GM12878 (cell line): ENCODE results near the gene ARHGEF17. TPM values are rescaled to one million over a fixed set of nuclear protein-coding genes. Genes with fewer than 3 reads are reported as not detected.

Experiments used
- ATAC-seq: fragments of 200-7000 bp; cut with Tn5 transposase; 3 replicates; pipeline ENCODE4 v1.9.1; 2020; ENCODE audit warnings: mild to moderate bottlenecking, moderate library complexity
- BruUV-seq: library from RNA; stranded (reverse); fragments of 400-500 nt; replicated peaks from 2 replicates; lab custom pipeline; 2021; lab: Mats Ljungman, UMichigan
- CTCF ChIA-PET: fragments of 300-600 bp; sonication (Branson Sonifier 250); formaldehyde crosslinking; extraction: SDS; loops from one replicate; lab custom pipeline; 2021; ENCODE audit warnings: inconsistent platforms; lab: Yijun Ruan, JAX
- POLR2A ChIA-PET: fragments of 350-600 bp; formaldehyde crosslinking; extraction: SDS; loops from one replicate; lab custom pipeline; 2021; ENCODE audit warnings: inconsistent platforms; lab: Charles Lee
- RAD21 ChIA-PET: fragments of 300-600 bp; sonication (Branson Sonifier 250); formaldehyde crosslinking; loops from one replicate; lab custom pipeline; 2023; ENCODE audit warnings: antibody characterized with exemption; ENCODE audit not compliant: unreplicated experiment; lab: Charles Lee
- SMC1A ChIA-PET: fragments of 300-600 bp; sonication (Branson Sonifier 250); formaldehyde crosslinking; loops from one replicate; lab custom pipeline; 2023; ENCODE audit not compliant: unreplicated experiment, uncharacterized antibody; lab: Charles Lee
- DNase-seq: peaks from one replicate; pipeline ENCODE4 v3.0.0-alpha.2; 2011; ENCODE audit warnings: low read depth, low spot score
- FAIRE-seq: peaks from 3 replicates; lab custom pipeline; 2011; peaks lifted over from hg19 to GRCh38; lab: Jason Lieb, UNC
- H2AFZ ChIP-seq: 2 replicates; pipeline ENCODE4 v1.6.0; 2011; ENCODE audit warnings: low read depth, low read length, control low read depth; ENCODE audit not compliant: control insufficient read depth
- H3K27ac ChIP-seq: 2 replicates; pipeline ENCODE4 v1.5.1; 2011; ENCODE audit warnings: control low read depth; ENCODE audit not compliant: control insufficient read depth, insufficient read depth
- H3K27me3 ChIP-seq, 2 experiments: replicated peaks in 1 of 2; 2 replicates each; pipeline versions ENCODE4 v1.6.0 to v1.6.1; 2011; ENCODE audit warnings: low read length in 1 of 2; ENCODE audit not compliant: control insufficient read depth in 2 of 2, insufficient read depth in 2 of 2
- H3K36me3 ChIP-seq, 2 experiments: 2 replicates each; pipeline ENCODE4 v1.5.1; 2011; ENCODE audit warnings: low read length in 1 of 2; ENCODE audit not compliant: control insufficient read depth in 2 of 2, insufficient read depth in 2 of 2
- H3K4me1 ChIP-seq: 2 replicates; pipeline ENCODE4 v1.6.1; 2011; ENCODE audit warnings: mild to moderate bottlenecking, low read length, moderate library complexity, mixed read lengths; ENCODE audit not compliant: control insufficient read depth, insufficient read depth
- H3K4me2 ChIP-seq: 2 replicates; pipeline ENCODE4 v1.6.0; 2011; ENCODE audit warnings: control low read depth; ENCODE audit not compliant: control insufficient read depth, insufficient read depth
- H3K4me3 ChIP-seq: fragments of 200-600 bp; sonication (generic); 2 replicates; pipeline ENCODE4 v1.5.1; 2016
- H3K79me2 ChIP-seq: 2 replicates; pipeline ENCODE4 v1.6.0; 2011; ENCODE audit warnings: low read length; ENCODE audit not compliant: control insufficient read depth, insufficient read depth
- H3K9ac ChIP-seq: 2 replicates; pipeline ENCODE4 v1.8.0; 2011; ENCODE audit warnings: low read length, control low read depth, mixed read lengths; ENCODE audit not compliant: control insufficient read depth, insufficient read depth
- H3K9me3 ChIP-seq: replicated peaks from 3 replicates; pipeline ENCODE4 v1.5.1; 2011; ENCODE audit warnings: mild to moderate bottlenecking, low read length; ENCODE audit not compliant: control insufficient read depth, insufficient read depth
- H4K20me1 ChIP-seq: 2 replicates; pipeline ENCODE4 v1.6.0; 2011; ENCODE audit not compliant: control insufficient read depth, insufficient read depth
- ASH2L ChIP-seq: fragments of 300-600, 200-600 bp; sonication (generic); IDR thresholded peaks from 2 replicates; pipeline ENCODE4 v1.6.1; 2017; ENCODE audit warnings: low read depth, mild to moderate bottlenecking, borderline replicate concordance
- HDAC2 ChIP-seq: fragments of 200-600 bp; sonication (generic); IDR thresholded peaks from 2 replicates; pipeline ENCODE4 v1.6.1; 2017
- HDAC6 ChIP-seq: fragments of 200-600 bp; sonication (generic); IDR thresholded peaks from one replicate; pipeline ENCODE4 v1.8.0; 2017; ENCODE audit warnings: antibody characterized with exemption; ENCODE audit not compliant: unreplicated experiment
- IRF4 ChIP-seq: IDR thresholded peaks from 2 replicates; pipeline ENCODE4 v1.6.1; 2011; ENCODE audit warnings: low read depth, low read length
- NFIC ChIP-seq: IDR thresholded peaks from 2 replicates; pipeline ENCODE4 v1.6.1; 2012; ENCODE audit warnings: low read depth, mild to moderate bottlenecking, inconsistent platforms, low read length, moderate library complexity
- POLR2A ChIP-seq: IDR thresholded peaks from 2 replicates; pipeline ENCODE4 v1.6.1; 2011; ENCODE audit warnings: low read depth, mild to moderate bottlenecking, low read length
- RUNX3 ChIP-seq: IDR thresholded peaks from 2 replicates; pipeline ENCODE4 v1.6.1; 2012; ENCODE audit warnings: low read length, inconsistent platforms
- ZNF24 ChIP-seq: fragments of 450-650 bp; IDR thresholded peaks from 2 replicates; pipeline ENCODE4 v1.6.1; 2017; ENCODE audit warnings: antibody characterized with exemption, mild to moderate bottlenecking
- ZZZ3 ChIP-seq: IDR thresholded peaks from 2 replicates; pipeline ENCODE4 v1.6.1; 2011; ENCODE audit warnings: low read depth; ENCODE audit not compliant: control insufficient read depth, insufficient read length
- in situ Hi-C: fragments of 300-500 bp; cut with MboI; formaldehyde crosslinking; loops from 9 replicates; pipeline ENCODE4 v1.14.3; 2018; ENCODE audit warnings: mixed read lengths
- intact Hi-C: fragments of 100-400 bp; cut with micrococcal nuclease; formaldehyde crosslinking; loops from one replicate; pipeline ENCODE4 v1.14.2; 2022; ENCODE audit not compliant: unreplicated experiment
- polyA plus RNA-seq, 11 experiments: library from polyadenylated mRNA; depleted of rRNA in 4 of 11; unstranded in 6 of 11; stranded (reverse) in 5 of 11; fragments of >200 nt; fragmentation: Nextera tagmentation in 4 of 11; fragmentation: Illumina TruSeq in 1 of 11; extraction: Ambion mirVana in 4 of 11; extraction: Trizol in 1 of 11; gene quantifications; 1 replicate in 1 of 11; 2 replicates in 10 of 11; pipeline versions ENCODE4 v1.2.1 to v1.2.3, GENCODE V29; 2011 to 2016; ENCODE audit warnings: inconsistent platforms in 2 of 11, missing spikeins in 2 of 11, low read depth in 1 of 11
- total RNA-seq, 4 experiments: library from RNA; depleted of rRNA in 3 of 4; stranded (reverse); fragments of >200 nt in 3 of 4; fragmentation: Illumina TruSeq in 1 of 4; extraction: Trizol in 1 of 4; gene quantifications; 2 replicates each; pipeline versions ENCODE4 v1.2.1 to v1.2.3, GENCODE V29; 2013 to 2021
- TF ChIP-seq, protein P1 (sequence below), 3 experiments: IDR thresholded peaks in 2 of 3; conservative IDR thresholded peaks in 1 of 3; 2 replicates each; pipeline ENCODE4 v1.5.1; 2011; ENCODE audit warnings: low read depth in 3 of 3, low read length in 3 of 3, mild to moderate bottlenecking in 3 of 3, control low read depth in 2 of 3, moderate library complexity in 2 of 3, inconsistent platforms in 1 of 3, mixed read lengths in 1 of 3; ENCODE audit not compliant: control insufficient read depth in 2 of 3, insufficient read depth in 1 of 3; ENCODE audit errors: extremely low read depth in 1 of 3
- TF ChIP-seq, protein P2 (sequence below): fragments of 450-650 bp; conservative IDR thresholded peaks from 2 replicates; pipeline ENCODE4 v1.6.1; 2017; ENCODE audit warnings: mild to moderate bottlenecking, moderate library complexity
- TF ChIP-seq, protein P3 (sequence below): fragments of 450-650 bp; IDR thresholded peaks from 2 replicates; pipeline ENCODE4 v1.6.1; 2016; ENCODE audit warnings: mild to moderate bottlenecking

Gene ARHGEF17
- total and polyA plus RNA-seq, 10 of the 15 experiments (the other 5 are each of a cell fraction or from before 2014, with no cell fraction given), result 0.15 to 11.0 (median 1.7) TPM

DNA sequence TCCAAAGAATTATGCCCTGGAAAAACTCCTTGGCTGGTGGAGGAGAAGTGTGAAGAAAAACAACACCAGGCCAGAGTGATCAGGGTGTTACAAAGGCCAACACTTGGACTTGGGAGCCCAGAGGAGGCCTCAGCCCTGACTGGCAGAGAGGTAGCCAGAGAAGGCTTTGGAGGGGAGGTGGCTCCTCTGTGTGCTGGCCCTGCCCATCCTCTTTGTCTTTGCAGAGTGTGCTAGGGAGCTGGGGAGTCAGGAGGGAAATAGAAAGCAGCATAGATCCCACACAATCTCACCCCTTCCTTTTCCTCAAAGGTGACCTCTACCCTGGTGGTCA is 48.0 kb upstream of the ARHGEF17 start:
- H3K9ac ChIP-seq, result no peak overlapping the region
- no peak overlapping the region for H3K27ac ChIP-seq
- H3K9me3 ChIP-seq, result no peaks in the 10 kb centered on the region
- no peaks in the 10 kb centered on the region for H3K36me3 ChIP-seq
- TF ChIP-seq ASH2L, result no peak
- no peak for TF ChIP-seq HDAC2
- TF ChIP-seq IRF4, result no peak
- no peak for TF ChIP-seq NFIC
- no peak for TF ChIP-seq ZZZ3
- TF ChIP-seq RUNX3, result no peak
- TF ChIP-seq, protein P1, sequence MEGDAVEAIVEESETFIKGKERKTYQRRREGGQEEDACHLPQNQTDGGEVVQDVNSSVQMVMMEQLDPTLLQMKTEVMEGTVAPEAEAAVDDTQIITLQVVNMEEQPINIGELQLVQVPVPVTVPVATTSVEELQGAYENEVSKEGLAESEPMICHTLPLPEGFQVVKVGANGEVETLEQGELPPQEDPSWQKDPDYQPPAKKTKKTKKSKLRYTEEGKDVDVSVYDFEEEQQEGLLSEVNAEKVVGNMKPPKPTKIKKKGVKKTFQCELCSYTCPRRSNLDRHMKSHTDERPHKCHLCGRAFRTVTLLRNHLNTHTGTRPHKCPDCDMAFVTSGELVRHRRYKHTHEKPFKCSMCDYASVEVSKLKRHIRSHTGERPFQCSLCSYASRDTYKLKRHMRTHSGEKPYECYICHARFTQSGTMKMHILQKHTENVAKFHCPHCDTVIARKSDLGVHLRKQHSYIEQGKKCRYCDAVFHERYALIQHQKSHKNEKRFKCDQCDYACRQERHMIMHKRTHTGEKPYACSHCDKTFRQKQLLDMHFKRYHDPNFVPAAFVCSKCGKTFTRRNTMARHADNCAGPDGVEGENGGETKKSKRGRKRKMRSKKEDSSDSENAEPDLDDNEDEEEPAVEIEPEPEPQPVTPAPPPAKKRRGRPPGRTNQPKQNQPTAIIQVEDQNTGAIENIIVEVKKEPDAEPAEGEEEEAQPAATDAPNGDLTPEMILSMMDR (IDR thresholded peaks at IDR 0.05 in 2 of 3, conservative IDR thresholded peaks at IDR 0.05 in 1 of 3; ENCODE audit: control insufficient read depth in 2 of 3, extremely low read depth in 1 of 3, insufficient read depth in 1 of 3, low read depth in 3 of 3, low read length in 3 of 3), result no peak
- TF ChIP-seq, protein P2, sequence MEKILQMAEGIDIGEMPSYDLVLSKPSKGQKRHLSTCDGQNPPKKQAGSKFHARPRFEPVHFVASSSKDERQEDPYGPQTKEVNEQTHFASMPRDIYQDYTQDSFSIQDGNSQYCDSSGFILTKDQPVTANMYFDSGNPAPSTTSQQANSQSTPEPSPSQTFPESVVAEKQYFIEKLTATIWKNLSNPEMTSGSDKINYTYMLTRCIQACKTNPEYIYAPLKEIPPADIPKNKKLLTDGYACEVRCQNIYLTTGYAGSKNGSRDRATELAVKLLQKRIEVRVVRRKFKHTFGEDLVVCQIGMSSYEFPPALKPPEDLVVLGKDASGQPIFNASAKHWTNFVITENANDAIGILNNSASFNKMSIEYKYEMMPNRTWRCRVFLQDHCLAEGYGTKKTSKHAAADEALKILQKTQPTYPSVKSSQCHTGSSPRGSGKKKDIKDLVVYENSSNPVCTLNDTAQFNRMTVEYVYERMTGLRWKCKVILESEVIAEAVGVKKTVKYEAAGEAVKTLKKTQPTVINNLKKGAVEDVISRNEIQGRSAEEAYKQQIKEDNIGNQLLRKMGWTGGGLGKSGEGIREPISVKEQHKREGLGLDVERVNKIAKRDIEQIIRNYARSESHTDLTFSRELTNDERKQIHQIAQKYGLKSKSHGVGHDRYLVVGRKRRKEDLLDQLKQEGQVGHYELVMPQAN, result no peak
- TF ChIP-seq, protein P3, sequence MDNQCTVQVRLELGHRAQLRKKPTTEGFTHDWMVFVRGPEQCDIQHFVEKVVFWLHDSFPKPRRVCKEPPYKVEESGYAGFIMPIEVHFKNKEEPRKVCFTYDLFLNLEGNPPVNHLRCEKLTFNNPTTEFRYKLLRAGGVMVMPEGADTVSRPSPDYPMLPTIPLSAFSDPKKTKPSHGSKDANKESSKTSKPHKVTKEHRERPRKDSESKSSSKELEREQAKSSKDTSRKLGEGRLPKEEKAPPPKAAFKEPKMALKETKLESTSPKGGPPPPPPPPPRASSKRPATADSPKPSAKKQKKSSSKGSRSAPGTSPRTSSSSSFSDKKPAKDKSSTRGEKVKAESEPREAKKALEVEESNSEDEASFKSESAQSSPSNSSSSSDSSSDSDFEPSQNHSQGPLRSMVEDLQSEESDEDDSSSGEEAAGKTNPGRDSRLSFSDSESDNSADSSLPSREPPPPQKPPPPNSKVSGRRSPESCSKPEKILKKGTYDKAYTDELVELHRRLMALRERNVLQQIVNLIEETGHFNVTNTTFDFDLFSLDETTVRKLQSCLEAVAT, result no peak
- TF ChIP-seq ZNF24, result no peak
- TF ChIP-seq HDAC6, result no peak
- no peak for TF ChIP-seq POLR2A
- SMC1A ChIA-PET, result no interaction called here
- DNase-seq (no peak), FAIRE-seq (no peak), ATAC-seq (no peak)
- H3K27me3 ChIP-seq, result peaks cover 0 to 2% of the 10 kb centered on the region in 2 experiments; a peak in 2 of 4 replicates
- H3K79me2 ChIP-seq, result no peaks in the 10 kb centered on the region
- in situ Hi-C loops, result no loop called here
- RAD21 ChIA-PET, result no interaction called here
- no TSS peak for BruUV-seq
- no peaks in the 10 kb centered on the region for H4K20me1 ChIP-seq
- intact Hi-C loops, result no loop called here
- POLR2A ChIA-PET, result interaction anchor here (0.6 kb wide), 1 partner anchor 471 kb away, joined by 3 read pairs; no protein-coding TSS in a partner anchor
- H3K4me3 ChIP-seq, result no peak overlapping the region
- CTCF ChIA-PET, result interaction anchor here (0.8 to 1.7 kb wide), 3 partner anchors 8 to 29 kb away, joined by 3 to 5 read pairs (median 3); no protein-coding TSS in a partner anchor
- H3K4me1 ChIP-seq, result no peaks in the 10 kb centered on the region
- H2AFZ ChIP-seq, result no peak overlapping the region
- no peak overlapping the region for H3K4me2 ChIP-seq
